H9 (cell line): ENCODE measurements around the gene RAB11FIP4. TPM values are rescaled to one million over a fixed set of nuclear protein-coding genes. Genes with fewer than 3 reads are reported as not detected.

Experiments used
- DNase-seq: peaks from one replicate; pipeline ENCODE4 v3.0.0-alpha.2; 2017
- H2AFZ ChIP-seq: one replicate; pipeline ENCODE4 v1.6.1; 2013; ENCODE audit warnings: mild to moderate bottlenecking, low read length, control low read depth, moderate library complexity
- H2AK5ac ChIP-seq: 2 replicates; pipeline ENCODE4 v1.6.1; 2013; ENCODE audit warnings: low read length, control low read depth, mixed read lengths; ENCODE audit not compliant: insufficient read length
- H2BK120ac ChIP-seq: one replicate; pipeline ENCODE4 v1.6.1; 2013; ENCODE audit warnings: low read depth, mild to moderate bottlenecking, low read length, control low read depth, inconsistent platforms; ENCODE audit not compliant: poor library complexity, severe bottlenecking
- H2BK12ac ChIP-seq: 2 replicates; pipeline ENCODE4 v1.6.1; 2013; ENCODE audit warnings: low read length, control low read depth, mixed read lengths, low read depth; ENCODE audit not compliant: insufficient read length
- H2BK15ac ChIP-seq: 2 replicates; pipeline ENCODE4 v1.6.1; 2013; ENCODE audit warnings: low read depth, low read length, control low read depth
- H2BK20ac ChIP-seq: one replicate; pipeline ENCODE4 v1.6.1; 2013; ENCODE audit warnings: low read depth, mild to moderate bottlenecking, low read length, control low read depth, inconsistent platforms; ENCODE audit not compliant: poor library complexity, severe bottlenecking
- H2BK5ac ChIP-seq: 2 replicates; pipeline ENCODE4 v1.6.1; 2013; ENCODE audit warnings: low read length, control low read depth, mixed read lengths; ENCODE audit not compliant: insufficient read length
- H3K14ac ChIP-seq: 2 replicates; pipeline ENCODE4 v1.6.1; 2013; ENCODE audit warnings: low read length, control low read depth; ENCODE audit not compliant: insufficient read depth
- H3K18ac ChIP-seq: 2 replicates; pipeline ENCODE4 v1.6.1; 2013; ENCODE audit warnings: low read depth, mild to moderate bottlenecking, mixed read lengths, low read length, control low read depth; ENCODE audit not compliant: insufficient read length
- H3K23ac ChIP-seq: 2 replicates; pipeline ENCODE4 v1.6.1; 2013; ENCODE audit warnings: low read length, control low read depth, mixed read lengths, low read depth; ENCODE audit not compliant: insufficient read length
- H3K23me2 ChIP-seq: 2 replicates; pipeline ENCODE4 v1.6.1; 2013; ENCODE audit warnings: low read depth, mild to moderate bottlenecking, mixed read lengths, low read length, control low read depth; ENCODE audit not compliant: insufficient read length, poor library complexity, severe bottlenecking
- H3K27ac ChIP-seq: 2 replicates; pipeline ENCODE4 v1.5.1; 2013; ENCODE audit warnings: low read length, control low read depth, mixed read lengths, low read depth; ENCODE audit not compliant: insufficient read length
- H3K27me3 ChIP-seq: 2 replicates; pipeline ENCODE4 v1.6.1; 2013; ENCODE audit warnings: low read length, control low read depth, inconsistent platforms; ENCODE audit not compliant: insufficient read depth
- H3K4ac ChIP-seq: 2 replicates; pipeline ENCODE4 v1.6.1; 2013; ENCODE audit warnings: low read depth, mild to moderate bottlenecking, control low read depth, inconsistent platforms, low read length, moderate library complexity
- H3K4me1 ChIP-seq: 2 replicates; pipeline ENCODE4 v1.6.1; 2013; ENCODE audit warnings: low read length, control low read depth, inconsistent platforms; ENCODE audit not compliant: insufficient read depth
- H3K4me2 ChIP-seq: 2 replicates; pipeline ENCODE4 v1.6.1; 2013; ENCODE audit warnings: low read length, control low read depth, mixed read lengths; ENCODE audit not compliant: insufficient read length, insufficient read depth
- H3K56ac ChIP-seq: 2 replicates; pipeline ENCODE4 v1.6.1; 2013; ENCODE audit warnings: low read depth, mild to moderate bottlenecking, mixed read lengths, low read length, control low read depth; ENCODE audit not compliant: insufficient read length
- H3K79me1 ChIP-seq: 2 replicates; pipeline ENCODE4 v1.6.1; 2013; ENCODE audit warnings: low read depth, mild to moderate bottlenecking, moderate library complexity, low read length, control low read depth, inconsistent platforms; ENCODE audit not compliant: insufficient read depth, poor library complexity, severe bottlenecking
- H3K79me2 ChIP-seq: 2 replicates; pipeline ENCODE4 v1.6.1; 2013; ENCODE audit warnings: low read length, control low read depth, inconsistent platforms; ENCODE audit not compliant: insufficient read depth
- H3K9ac ChIP-seq: 2 replicates; pipeline ENCODE4 v1.6.1; 2013; ENCODE audit warnings: low read length, control low read depth, mixed read lengths; ENCODE audit not compliant: insufficient read length; ENCODE audit errors: extremely low read depth
- H3K9me3 ChIP-seq: one replicate; pipeline ENCODE4 v1.6.1; 2013; ENCODE audit warnings: low read depth, low read length, inconsistent platforms; ENCODE audit not compliant: control insufficient read depth
- H3T11ph ChIP-seq: one replicate; pipeline ENCODE4 v1.6.1; 2013; ENCODE audit warnings: mild to moderate bottlenecking, low read length, control low read depth, inconsistent platforms
- H4K20me1 ChIP-seq: one replicate; pipeline ENCODE4 v1.6.1; 2013; ENCODE audit not compliant: control insufficient read depth, insufficient read length, insufficient read depth
- H4K5ac ChIP-seq: 2 replicates; pipeline ENCODE4 v1.6.1; 2013; ENCODE audit warnings: low read depth, mild to moderate bottlenecking, mixed read lengths, low read length, control low read depth; ENCODE audit not compliant: insufficient read length
- H4K8ac ChIP-seq: replicated peaks from 2 replicates; pipeline ENCODE4 v1.6.1; 2013; ENCODE audit warnings: low read length, control low read depth, mixed read lengths, low read depth; ENCODE audit not compliant: insufficient read length
- H4K91ac ChIP-seq: 2 replicates; pipeline ENCODE4 v1.6.1; 2013; ENCODE audit warnings: low read depth, mild to moderate bottlenecking, moderate library complexity, mixed read lengths, low read length, control low read depth; ENCODE audit not compliant: insufficient read length
- H3K27ac Mint-ChIP-seq, 3 experiments: 2 replicates in 2 of 3; 3 replicates in 1 of 3; pipeline ENCODE4 v1.8.0; 2020 to 2021; ENCODE audit warnings: mixed read lengths in 3 of 3, mild to moderate bottlenecking in 1 of 3, moderate library complexity in 1 of 3
- H3K27me3 Mint-ChIP-seq: 2 replicates; pipeline ENCODE4 v1.8.0; 2021; ENCODE audit warnings: low read depth, mild to moderate bottlenecking, moderate library complexity, mixed read lengths
- H3K36me3 Mint-ChIP-seq, 3 experiments: 2 replicates in 2 of 3; 3 replicates in 1 of 3; pipeline ENCODE4 v1.8.0; 2020 to 2021; ENCODE audit warnings: low read depth in 3 of 3, mixed read lengths in 3 of 3; ENCODE audit not compliant: insufficient read depth in 1 of 3
- H3K4me1 Mint-ChIP-seq, 2 experiments: 2 replicates each; pipeline ENCODE4 v1.8.0; 2020; ENCODE audit warnings: mixed read lengths in 2 of 2
- H3K4me3 Mint-ChIP-seq, 2 experiments: 2 replicates in 1 of 2; 3 replicates in 1 of 2; pipeline ENCODE4 v1.8.0; 2020 to 2021; ENCODE audit warnings: mild to moderate bottlenecking in 2 of 2, mixed read lengths in 2 of 2, moderate library complexity in 1 of 2
- H3K9me3 Mint-ChIP-seq, 2 experiments: 2 replicates in 1 of 2; 3 replicates in 1 of 2; pipeline ENCODE4 v1.8.0; 2020; ENCODE audit warnings: mild to moderate bottlenecking in 2 of 2, mixed read lengths in 2 of 2, moderate library complexity in 1 of 2
- CTCF ChIP-seq: fragments of 200-600 bp; sonication (generic); conservative IDR thresholded peaks from 3 replicates; pipeline ENCODE4 v1.8.0; 2021; ENCODE audit warnings: antibody characterized with exemption, mild to moderate bottlenecking
- WGBS: extraction: QIAGEN DNeasy Blood & Tissue Kit; methylation state at CpG from one replicate; pipeline ENCODE4 v1.1.7; 2013; ENCODE audit warnings: missing lambda C conversion rate, low lambda C conversion rate, mixed read lengths; ENCODE audit not compliant: insufficient read length; ENCODE audit errors: extremely low coverage; 5-methylcytosine and 5-hydroxymethylcytosine counted together
- total RNA-seq: library from RNA; stranded (reverse); gene quantifications from 2 replicates; pipeline ENCODE4 v1.2.1, GENCODE V29; 2021

The RAB11FIP4 gene
- total RNA-seq, 1 experiment from 2014 or later = 25.7 TPM

GRCh38 chr17:31532081-31532480, 140.6 kb downstream of the RAB11FIP4 start:
- no peak for DNase-seq
- Histone ChIP-seq H3K23ac (no peak overlapping the region), H3K56ac (no peak overlapping the region), H3K14ac (no peak overlapping the region), H3K18ac (no peak overlapping the region), H3K4ac (no peak overlapping the region), H3K9me3 (no peaks in the 10 kb centered on the region), H3K79me1 (no peaks in the 10 kb centered on the region), H3K23me2 (no peaks in the 10 kb centered on the region), H3K4me1 (no peaks in the 10 kb centered on the region), H2BK5ac (no peak overlapping the region), H4K20me1 (peaks cover 2% of the 10 kb centered on the region), H2BK20ac (no peak overlapping the region), H3K4me2 (no peak overlapping the region), H3K27me3 (no peaks in the 10 kb centered on the region), H3K79me2 (no peaks in the 10 kb centered on the region), H3K9ac (no peak overlapping the region), H3K27ac (no peak overlapping the region), H4K91ac (no peak overlapping the region), H2BK120ac (no peak overlapping the region), H3T11ph (no peak overlapping the region), H2BK12ac (no peak overlapping the region), H4K5ac (no peak overlapping the region), H2AK5ac (no peak overlapping the region), H4K8ac (no peak overlapping the region), H2BK15ac (no peak overlapping the region), H2AFZ (no peak overlapping the region)
- peaks cover 7 to 24% (median 20%) of the 10 kb centered on the region in 3 experiments; a peak in 6 of 7 replicates for H3K36me3 Mint-ChIP-seq
- no peak overlapping the region; a peak in 1 of 7 replicates for H3K27ac Mint-ChIP-seq
- H3K4me1 Mint-ChIP-seq = peaks cover 12 to 19% of the 10 kb centered on the region in 2 experiments
- whole genome bisulfite sequencing = no CpG with 5 or more reads among the region's 7 CpGs
- TF ChIP-seq CTCF = no peak
- H3K9me3 Mint-ChIP-seq = no peaks in the 10 kb centered on the region
- H3K4me3 Mint-ChIP-seq = no peak overlapping the region
- H3K27me3 Mint-ChIP-seq = no peaks in the 10 kb centered on the region
